Hepatocyte (in vitro differentiated cells): ENCODE data around the gene SLC38A10. TPM values are rescaled to one million over a fixed set of nuclear protein-coding genes. Genes with fewer than 3 reads are reported as not detected.

ENCODE experiments used
- DNase-seq: peaks from one replicate; pipeline ENCODE4 v3.0.0-alpha.2; 2016; ENCODE audit warnings: low spot score
- H2AFZ ChIP-seq: fragments of 200-600 bp; sonication (generic); 2 replicates; pipeline ENCODE4 v1.6.0; 2016; ENCODE audit warnings: antibody characterized with exemption, mild to moderate bottlenecking
- H3K27ac ChIP-seq: fragments of 200-600 bp; sonication (generic); 2 replicates; pipeline ENCODE4 v1.5.1; 2016; ENCODE audit warnings: mild to moderate bottlenecking
- H3K27me3 ChIP-seq: fragments of 200-600 bp; sonication (generic); 2 replicates; pipeline ENCODE4 v1.6.1; 2016
- H3K36me3 ChIP-seq: fragments of 200-600 bp; sonication (generic); replicated peaks from 2 replicates; pipeline ENCODE4 v1.5.1; 2016; ENCODE audit warnings: low read depth; ENCODE audit not compliant: insufficient read depth
- H3K4me1 ChIP-seq: fragments of 200-600 bp; sonication (generic); 2 replicates; pipeline ENCODE4 v1.5.1; 2016; ENCODE audit warnings: mild to moderate bottlenecking, moderate library complexity; ENCODE audit not compliant: insufficient read depth
- H3K4me2 ChIP-seq: fragments of 200-600 bp; sonication (generic); 2 replicates; pipeline ENCODE4 v1.6.0; 2016
- H3K4me3 ChIP-seq: fragments of 200-600 bp; sonication (generic); 2 replicates; pipeline ENCODE4 v1.5.1; 2016; ENCODE audit warnings: mild to moderate bottlenecking
- H3K79me2 ChIP-seq: fragments of 200-600 bp; sonication (generic); 2 replicates; pipeline ENCODE4 v1.6.0; 2017; ENCODE audit warnings: mild to moderate bottlenecking
- H3K9me2 ChIP-seq: fragments of 200-600 bp; sonication (generic); replicated peaks from 2 replicates; pipeline ENCODE4 v1.6.0; 2017; ENCODE audit warnings: mild to moderate bottlenecking; ENCODE audit not compliant: insufficient read depth
- H3K9me3 ChIP-seq: fragments of 200-600 bp; sonication (generic); 2 replicates; pipeline ENCODE4 v1.5.1; 2016; ENCODE audit warnings: low read depth, mild to moderate bottlenecking
- H4K20me1 ChIP-seq: fragments of 200-600 bp; sonication (generic); 2 replicates; pipeline ENCODE4 v1.6.0; 2016; ENCODE audit warnings: mild to moderate bottlenecking; ENCODE audit not compliant: insufficient read depth, poor library complexity, severe bottlenecking
- CTCF ChIP-seq: fragments of 200-600 bp; sonication (generic); IDR thresholded peaks from 2 replicates; pipeline ENCODE4 v1.5.1; 2016; ENCODE audit warnings: antibody characterized with exemption, mild to moderate bottlenecking; ENCODE audit not compliant: poor library complexity
- EZH2 ChIP-seq: fragments of 200-600 bp; sonication (generic); IDR thresholded peaks from 2 replicates; pipeline ENCODE4 v1.6.1; 2016; ENCODE audit warnings: antibody characterized with exemption, mild to moderate bottlenecking, borderline replicate concordance
- EZH2phosphoT487 ChIP-seq: fragments of 200-600 bp; sonication (generic); IDR thresholded peaks from one replicate; pipeline ENCODE4 v1.6.1; 2018; ENCODE audit warnings: antibody characterized with exemption, mild to moderate bottlenecking, low read depth, moderate library complexity; ENCODE audit not compliant: unreplicated experiment, severe bottlenecking
- WGBS: methylation state at CpG from one replicate; pipeline ENCODE4 v1.1.6; 2016; ENCODE audit warnings: low lambda C conversion rate; ENCODE audit errors: missing lambda C conversion rate; 5-methylcytosine and 5-hydroxymethylcytosine counted together
- polyA plus RNA-seq: library from polyadenylated mRNA; unstranded; fragments of >200 nt; fragmentation: Nextera tagmentation; extraction: Ambion mirVana; gene quantifications from 2 replicates; pipeline ENCODE4 v1.2.1, GENCODE V29; 2016
- total RNA-seq: library from RNA; depleted of rRNA; stranded (reverse); fragments of >200 nt; gene quantifications from 2 replicates; pipeline ENCODE4 v1.2.3, GENCODE V29; 2014

Gene SLC38A10
- total and polyA plus RNA-seq, 2 experiments from 2014 or later = 91.4 to 124 TPM

DNA sequence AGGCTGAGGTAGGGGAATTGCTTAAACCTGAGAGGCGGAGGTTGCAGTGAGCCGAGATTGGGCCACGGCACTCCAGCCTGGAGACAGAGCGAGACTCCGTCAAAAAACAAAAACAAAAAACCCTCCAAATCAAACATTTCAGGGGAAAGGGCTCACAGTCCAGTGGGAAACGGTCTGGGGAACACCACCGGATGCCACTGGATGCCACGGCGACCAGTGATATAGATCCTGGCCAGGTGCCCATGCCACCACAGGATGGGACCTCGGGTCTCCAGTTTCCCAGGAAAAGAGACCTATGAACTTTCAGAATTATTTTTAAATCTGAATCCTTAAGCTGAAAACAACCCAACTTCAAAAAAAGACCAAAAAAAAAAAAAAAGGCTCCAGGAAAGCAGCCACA, 84.6 kb downstream of the SLC38A10 start:
- no peaks in the 10 kb centered on the region for H3K36me3 ChIP-seq
- TF ChIP-seq EZH2phosphoT487 = no peak
- TF ChIP-seq EZH2 = no peak
- TF ChIP-seq CTCF = no peak
- no peaks in the 10 kb centered on the region for H3K9me2 ChIP-seq
- H3K9me3 ChIP-seq = no peaks in the 10 kb centered on the region
- H4K20me1 ChIP-seq = no peaks in the 10 kb centered on the region
- H3K27ac ChIP-seq = no peak overlapping the region
- H3K4me1 ChIP-seq = no peaks in the 10 kb centered on the region
- DNase-seq = no peak
- H3K4me3 ChIP-seq = no peak overlapping the region
- WGBS = 95% methylated on average over 10 of the region's 10 CpGs
- H3K27me3 ChIP-seq = no peaks in the 10 kb centered on the region
- no peak overlapping the region for H3K4me2 ChIP-seq
- no peak overlapping the region for H2AFZ ChIP-seq
- no peaks in the 10 kb centered on the region for H3K79me2 ChIP-seq

DNA sequence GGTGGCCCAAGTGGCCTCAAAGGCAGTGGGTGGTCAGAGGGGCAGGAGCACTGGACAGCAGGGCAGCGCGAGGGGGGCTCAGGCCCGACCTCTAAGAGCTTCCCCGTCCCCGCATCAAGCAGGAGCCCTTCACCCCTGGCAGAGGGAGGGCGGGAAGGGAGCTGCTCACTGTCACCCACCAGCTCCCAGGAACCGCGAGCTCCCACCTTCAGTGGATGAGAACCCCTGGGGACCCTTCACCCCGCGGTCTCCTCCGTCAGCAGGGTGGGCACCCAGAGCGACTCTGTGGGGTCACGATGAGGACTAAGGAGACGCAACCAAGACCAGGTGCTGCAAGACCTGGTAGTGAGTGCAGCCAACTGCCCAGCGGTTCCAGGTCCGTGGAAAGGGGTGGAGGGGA, 86.0 kb downstream of the SLC38A10 start:
- no peak for TF ChIP-seq EZH2phosphoT487
- no peak for TF ChIP-seq CTCF
- TF ChIP-seq EZH2 = no peak
- no peaks in the 10 kb centered on the region for H3K36me3 ChIP-seq
- H3K9me3 ChIP-seq = no peaks in the 10 kb centered on the region
- no peak overlapping the region for H3K27ac ChIP-seq
- no peaks in the 10 kb centered on the region for H3K9me2 ChIP-seq
- H3K4me1 ChIP-seq = no peaks in the 10 kb centered on the region
- no peak overlapping the region for H3K4me3 ChIP-seq
- no peak overlapping the region for H2AFZ ChIP-seq
- no peaks in the 10 kb centered on the region for H3K27me3 ChIP-seq
- DNase-seq = no peak
- H3K4me2 ChIP-seq = no peak overlapping the region
- no peaks in the 10 kb centered on the region for H4K20me1 ChIP-seq
- WGBS = 98% methylated on average over 16 of the region's 16 CpGs
- H3K79me2 ChIP-seq = no peaks in the 10 kb centered on the region

DNA sequence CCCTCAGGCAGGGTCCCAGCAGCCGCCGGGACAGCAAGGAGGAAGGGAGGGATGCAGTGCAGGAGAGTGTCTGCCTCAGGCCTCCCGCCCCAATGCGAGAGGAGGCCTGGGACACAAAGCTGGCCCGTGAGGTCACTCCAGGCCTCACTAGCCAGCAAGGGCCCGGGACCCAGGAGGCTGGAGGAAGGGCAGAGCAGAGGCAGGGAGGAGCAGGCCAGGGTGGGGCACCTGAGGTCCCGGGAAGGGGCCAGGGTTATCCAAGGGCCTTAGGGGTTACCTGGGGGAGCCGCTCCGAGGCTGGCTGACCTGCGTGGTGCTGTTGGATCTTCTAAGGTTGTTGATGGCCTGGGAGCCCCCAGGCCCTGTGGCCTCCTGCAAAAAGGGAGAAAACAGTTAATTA, 86.5 kb downstream of the SLC38A10 start:
- no peak overlapping the region for H3K4me3 ChIP-seq
- no peaks in the 10 kb centered on the region for H3K27me3 ChIP-seq
- DNase-seq = no peak
- no peaks in the 10 kb centered on the region for H3K36me3 ChIP-seq
- no peaks in the 10 kb centered on the region for H3K79me2 ChIP-seq
- H3K27ac ChIP-seq = no peak overlapping the region
- 96% methylated on average over 10 of the region's 10 CpGs for WGBS
- H2AFZ ChIP-seq = no peak overlapping the region
- H3K4me2 ChIP-seq = no peak overlapping the region
- H3K9me2 ChIP-seq = no peaks in the 10 kb centered on the region
- H3K9me3 ChIP-seq = no peaks in the 10 kb centered on the region
- no peak for TF ChIP-seq CTCF
- no peak for TF ChIP-seq EZH2
- no peak for TF ChIP-seq EZH2phosphoT487
- H4K20me1 ChIP-seq = no peaks in the 10 kb centered on the region
- H3K4me1 ChIP-seq = no peaks in the 10 kb centered on the region
